HepG2 (cell line): ENCODE results near the gene RNF38. TPM values are rescaled to one million over a fixed set of nuclear protein-coding genes. Genes with fewer than 3 reads are reported as not detected.

Source experiments
- BCL6 ChIP-seq: IDR thresholded peaks from 2 replicates; pipeline ENCODE4 v1.6.1; 2016; ENCODE audit warnings: missing genetic modification reagents, missing compliant biosample characterization
- HNF4A ChIP-seq: sonication (generic); formaldehyde crosslinking; IDR thresholded peaks from 2 replicates; pipeline ENCODE4 v1.4.0; 2020; ENCODE audit warnings: missing genetic modification reagents
- NKX3-1 ChIP-seq: sonication (generic); formaldehyde crosslinking; IDR thresholded peaks from 2 replicates; pipeline ENCODE4 v1.5.0; 2020; ENCODE audit warnings: missing genetic modification reagents
- POLR2AphosphoS2 ChIP-seq: IDR thresholded peaks from 2 replicates; pipeline ENCODE4 v1.6.1; 2011; ENCODE audit warnings: low read depth, low read length, improper control_type of control experiment
- POLR2AphosphoS5 ChIP-seq: IDR thresholded peaks from 2 replicates; pipeline ENCODE4 v1.6.1; 2012; ENCODE audit warnings: low read depth, low read length
- RARA ChIP-seq: IDR thresholded peaks from 2 replicates; pipeline ENCODE4 v1.6.1; 2016; ENCODE audit warnings: missing genetic modification reagents, missing compliant biosample characterization
- RNF2 ChIP-seq: fragments of 450-650 bp; conservative IDR thresholded peaks from 2 replicates; pipeline ENCODE4 v1.6.1; 2016; ENCODE audit warnings: low read depth
- SALL2 ChIP-seq: sonication (generic); formaldehyde crosslinking; IDR thresholded peaks from 2 replicates; pipeline ENCODE4 v1.8.1; 2023; ENCODE audit warnings: mild to moderate bottlenecking, missing genetic modification reagents, inconsistent platforms
- ZNF337 ChIP-seq: sonication (generic); formaldehyde crosslinking; IDR thresholded peaks from 2 replicates; pipeline ENCODE4 v1.5.1; 2020; ENCODE audit warnings: missing genetic modification reagents, low read depth, mild to moderate bottlenecking, borderline replicate concordance
- ZNF367 ChIP-seq: sonication (generic); formaldehyde crosslinking; IDR thresholded peaks from 2 replicates; pipeline ENCODE4 v1.4.0; 2020; ENCODE audit warnings: missing genetic modification reagents, borderline replicate concordance
- ZNF543 ChIP-seq: sonication (generic); formaldehyde crosslinking; IDR thresholded peaks from 2 replicates; pipeline ENCODE4 v1.4.0; 2020; ENCODE audit warnings: mild to moderate bottlenecking, missing genetic modification reagents
- ZNF556 ChIP-seq: sonication (generic); formaldehyde crosslinking; IDR thresholded peaks from 2 replicates; pipeline ENCODE4 v1.4.0; 2020; ENCODE audit warnings: mild to moderate bottlenecking, missing genetic modification reagents, borderline replicate concordance
- ZNF768 ChIP-seq: sonication (generic); formaldehyde crosslinking; IDR thresholded peaks from 2 replicates; pipeline ENCODE4 v1.4.0; 2020; ENCODE audit warnings: missing genetic modification reagents
- ZNF772 ChIP-seq: sonication (generic); formaldehyde crosslinking; IDR thresholded peaks from 2 replicates; pipeline ENCODE4 v1.5.0; 2020; ENCODE audit warnings: mild to moderate bottlenecking, missing genetic modification reagents
- polyA plus RNA-seq, 8 experiments: library from polyadenylated mRNA; depleted of rRNA in 3 of 8; stranded (reverse) in 7 of 8; unstranded in 1 of 8; fragments of >200 nt; fragmentation: Illumina TruSeq in 4 of 8; extraction: Trizol in 4 of 8; gene quantifications; 2 replicates each; pipeline versions ENCODE4 v1.2.1 to v1.2.3, GENCODE V29; 2011 to 2016; ENCODE audit warnings: low read depth in 4 of 8, missing spikeins in 1 of 8, mixed read lengths in 1 of 8; ENCODE audit not compliant: insufficient read depth in 1 of 8
- total RNA-seq, 5 experiments: library from RNA; depleted of rRNA; stranded (reverse); fragments of >200 nt; fragmentation: Illumina TruSeq; extraction: Trizol; gene quantifications; 2 replicates each; pipeline ENCODE4 v1.2.3, GENCODE V29; 2016; ENCODE audit warnings: low read depth in 1 of 5
- TF ChIP-seq, protein P1 (sequence below): sonication (generic); formaldehyde crosslinking; IDR thresholded peaks from 2 replicates; pipeline ENCODE4 v1.5.0; 2020; ENCODE audit warnings: missing genetic modification reagents
- TF ChIP-seq, protein P2 (sequence below): sonication (generic); formaldehyde crosslinking; IDR thresholded peaks from 2 replicates; pipeline ENCODE4 v1.5.0; 2020; ENCODE audit warnings: mild to moderate bottlenecking, missing genetic modification reagents, borderline replicate concordance
- TF ChIP-seq, protein P3 (sequence below): sonication (generic); formaldehyde crosslinking; IDR thresholded peaks from 2 replicates; pipeline ENCODE4 v1.4.0; 2020; ENCODE audit warnings: mild to moderate bottlenecking, missing genetic modification reagents
- TF ChIP-seq, protein P4 (sequence below): sonication (generic); formaldehyde crosslinking; IDR thresholded peaks from 2 replicates; pipeline ENCODE4 v1.9.0; 2021; ENCODE audit warnings: missing genetic modification reagents, mild to moderate bottlenecking, borderline replicate concordance
- TF ChIP-seq, protein P5 (sequence below): IDR thresholded peaks from 2 replicates; pipeline ENCODE4 v1.6.1; 2016
- TF ChIP-seq, protein P6 (sequence below): sonication (generic); formaldehyde crosslinking; IDR thresholded peaks from 2 replicates; pipeline ENCODE4 v1.5.0; 2020; ENCODE audit warnings: missing genetic modification reagents

RNF38 gene
- total and polyA plus RNA-seq, 2 of the 13 experiments (the other 11 are each of a cell fraction or from before 2014, with no cell fraction given): 9.1 to 32.1 TPM

DNA sequence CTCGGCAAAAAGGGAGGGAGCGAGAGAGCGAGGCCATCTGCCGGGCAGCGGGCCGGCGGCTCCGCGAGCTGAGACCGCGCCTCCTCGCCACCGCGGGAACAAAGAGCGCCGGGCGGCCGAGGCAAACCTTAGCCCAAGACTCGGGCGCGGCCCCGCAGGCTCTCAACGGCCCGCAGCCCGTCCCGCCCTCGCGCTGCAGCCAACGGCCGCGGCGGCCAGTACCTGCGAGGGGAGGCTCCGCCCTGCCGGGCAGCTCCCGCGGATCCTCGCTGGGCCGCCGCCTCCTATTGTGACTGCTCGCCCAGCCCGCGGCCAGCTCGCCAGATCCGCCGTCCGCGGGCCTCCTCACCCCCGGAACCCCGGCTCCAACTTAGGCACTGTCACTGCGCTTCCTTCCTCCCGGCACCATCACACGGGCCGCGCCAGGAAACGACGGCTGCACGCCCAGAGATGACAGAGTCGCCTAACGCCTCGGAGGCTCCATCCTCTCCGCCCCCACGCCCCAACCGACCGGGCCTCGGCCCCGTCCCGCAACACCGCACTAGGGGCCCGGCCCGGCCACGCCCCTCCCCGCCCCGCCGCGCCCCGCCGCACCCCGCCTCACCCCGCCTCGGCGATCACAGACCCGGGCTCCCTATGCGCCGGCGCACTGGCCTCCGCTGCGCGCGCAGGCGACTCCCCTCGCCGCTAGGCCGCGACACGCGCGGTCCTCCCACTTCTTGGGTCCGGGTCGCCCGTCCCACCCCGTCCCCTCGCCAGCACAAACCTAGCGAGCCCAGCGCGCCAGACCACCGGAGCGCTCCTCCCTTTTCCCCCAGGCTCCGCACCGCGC lies 479 bp upstream of the RNF38 start (continued):
- TF ChIP-seq, protein P1, sequence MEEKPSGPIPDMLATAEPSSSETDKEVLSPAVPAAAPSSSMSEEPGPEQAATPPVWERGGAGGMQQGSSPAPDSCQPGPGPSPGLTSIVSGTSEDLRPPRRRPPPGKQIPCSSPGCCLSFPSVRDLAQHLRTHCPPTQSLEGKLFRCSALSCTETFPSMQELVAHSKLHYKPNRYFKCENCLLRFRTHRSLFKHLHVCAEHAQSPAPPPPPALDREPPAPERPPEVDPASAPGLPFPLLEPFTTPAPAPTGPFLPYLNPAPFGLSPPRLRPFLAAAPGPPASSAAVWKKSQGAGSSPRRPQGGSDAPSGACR (CRISPR knock-in tag): 0 out of 2 replicates have a peak, but pooled peaks have one; percentile 3
- no peak for TF ChIP-seq ZNF337
- no peak for TF ChIP-seq BCL6 (CRISPR knock-in tag)
- peak; percentile 70; the same call in 1 of the 2 replicates for TF ChIP-seq NKX3-1 (CRISPR knock-in tag)
- peak; percentile 64; the same call in 1 of the 2 replicates for TF ChIP-seq SALL2 (CRISPR knock-in tag)
- TF ChIP-seq, protein P2, sequence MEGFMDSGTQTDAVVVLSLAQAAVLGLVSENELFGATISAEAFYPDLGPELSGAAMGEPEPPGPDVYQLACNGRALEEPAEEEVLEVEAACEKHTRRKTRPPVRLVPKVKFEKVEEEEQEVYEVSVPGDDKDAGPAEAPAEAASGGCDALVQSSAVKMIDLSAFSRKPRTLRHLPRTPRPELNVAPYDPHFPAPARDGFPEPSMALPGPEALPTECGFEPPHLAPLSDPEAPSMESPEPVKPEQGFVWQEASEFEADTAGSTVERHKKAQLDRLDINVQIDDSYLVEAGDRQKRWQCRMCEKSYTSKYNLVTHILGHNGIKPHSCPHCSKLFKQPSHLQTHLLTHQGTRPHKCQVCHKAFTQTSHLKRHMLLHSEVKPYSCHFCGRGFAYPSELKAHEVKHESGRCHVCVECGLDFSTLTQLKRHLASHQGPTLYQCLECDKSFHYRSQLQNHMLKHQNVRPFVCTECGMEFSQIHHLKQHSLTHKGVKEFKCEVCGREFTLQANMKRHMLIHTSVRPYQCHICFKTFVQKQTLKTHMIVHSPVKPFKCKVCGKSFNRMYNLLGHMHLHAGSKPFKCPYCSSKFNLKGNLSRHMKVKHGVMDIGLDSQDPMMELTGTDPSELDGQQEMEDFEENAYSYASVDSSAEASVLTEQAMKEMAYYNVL (CRISPR knock-in tag): peak; percentile 61; the same call in 1 of the 2 replicates
- TF ChIP-seq, protein P3, sequence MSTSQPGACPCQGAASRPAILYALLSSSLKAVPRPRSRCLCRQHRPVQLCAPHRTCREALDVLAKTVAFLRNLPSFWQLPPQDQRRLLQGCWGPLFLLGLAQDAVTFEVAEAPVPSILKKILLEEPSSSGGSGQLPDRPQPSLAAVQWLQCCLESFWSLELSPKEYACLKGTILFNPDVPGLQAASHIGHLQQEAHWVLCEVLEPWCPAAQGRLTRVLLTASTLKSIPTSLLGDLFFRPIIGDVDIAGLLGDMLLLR (CRISPR knock-in tag): peak; percentile 70; the same call in 1 of the 2 replicates
- TF ChIP-seq, protein P4, sequence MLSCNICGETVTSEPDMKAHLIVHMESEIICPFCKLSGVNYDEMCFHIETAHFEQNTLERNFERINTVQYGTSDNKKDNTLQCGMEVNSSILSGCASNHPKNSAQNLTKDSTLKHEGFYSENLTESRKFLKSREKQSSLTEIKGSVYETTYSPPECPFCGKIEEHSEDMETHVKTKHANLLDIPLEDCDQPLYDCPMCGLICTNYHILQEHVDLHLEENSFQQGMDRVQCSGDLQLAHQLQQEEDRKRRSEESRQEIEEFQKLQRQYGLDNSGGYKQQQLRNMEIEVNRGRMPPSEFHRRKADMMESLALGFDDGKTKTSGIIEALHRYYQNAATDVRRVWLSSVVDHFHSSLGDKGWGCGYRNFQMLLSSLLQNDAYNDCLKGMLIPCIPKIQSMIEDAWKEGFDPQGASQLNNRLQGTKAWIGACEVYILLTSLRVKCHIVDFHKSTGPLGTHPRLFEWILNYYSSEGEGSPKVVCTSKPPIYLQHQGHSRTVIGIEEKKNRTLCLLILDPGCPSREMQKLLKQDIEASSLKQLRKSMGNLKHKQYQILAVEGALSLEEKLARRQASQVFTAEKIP: no peak
- 0 out of 2 replicates have a peak, but pooled peaks have one; percentile 31 for TF ChIP-seq POLR2AphosphoS2
- peak; percentile 41; the same call in 1 of the 2 replicates for TF ChIP-seq POLR2AphosphoS5
- TF ChIP-seq RARA (CRISPR knock-in tag): peak; percentile 25; the same call in 1 of the 2 replicates
- TF ChIP-seq RNF2: peak; percentile 70
- TF ChIP-seq, protein P5, sequence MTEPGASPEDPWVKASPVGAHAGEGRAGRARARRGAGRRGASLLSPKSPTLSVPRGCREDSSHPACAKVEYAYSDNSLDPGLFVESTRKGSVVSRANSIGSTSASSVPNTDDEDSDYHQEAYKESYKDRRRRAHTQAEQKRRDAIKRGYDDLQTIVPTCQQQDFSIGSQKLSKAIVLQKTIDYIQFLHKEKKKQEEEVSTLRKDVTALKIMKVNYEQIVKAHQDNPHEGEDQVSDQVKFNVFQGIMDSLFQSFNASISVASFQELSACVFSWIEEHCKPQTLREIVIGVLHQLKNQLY (CRISPR knock-in tag): no peak
- peak; percentile 23; the same call in 1 of the 2 replicates for TF ChIP-seq ZNF768
- peak; percentile 60; the same call in 1 of the 2 replicates for TF ChIP-seq ZNF367 (CRISPR knock-in tag)
- TF ChIP-seq, protein P6, sequence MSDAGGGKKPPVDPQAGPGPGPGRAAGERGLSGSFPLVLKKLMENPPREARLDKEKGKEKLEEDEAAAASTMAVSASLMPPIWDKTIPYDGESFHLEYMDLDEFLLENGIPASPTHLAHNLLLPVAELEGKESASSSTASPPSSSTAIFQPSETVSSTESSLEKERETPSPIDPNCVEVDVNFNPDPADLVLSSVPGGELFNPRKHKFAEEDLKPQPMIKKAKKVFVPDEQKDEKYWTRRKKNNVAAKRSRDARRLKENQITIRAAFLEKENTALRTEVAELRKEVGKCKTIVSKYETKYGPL (CRISPR knock-in tag): 0 out of 2 replicates have a peak, but pooled peaks have one; percentile 35
- TF ChIP-seq ZNF772: 0 out of 2 replicates have a peak, but pooled peaks have one; percentile 61
- 0 out of 2 replicates have a peak, but pooled peaks have one; percentile 22 for TF ChIP-seq ZNF543
- TF ChIP-seq HNF4A (CRISPR knock-in tag): peak; percentile 27; the same call in 1 of the 2 replicates
- peak; percentile 40; the same call in 1 of the 2 replicates for TF ChIP-seq ZNF556 (CRISPR knock-in tag)
